Skin epidermis (tissue), 12 donors: ENCODE data around the gene CCDC121.
A peak's percentile ranks its signal among the peaks of the same experiment; 100 is the strongest.

Source experiments
- H3K27ac ChIP-seq, 21 experiments: fragments of 200-600 bp; sonication (generic) in 11 of 21; one replicate each; pipeline ENCODE4 v1.5.0; 2020; ENCODE audit warnings: mild to moderate bottlenecking in 3 of 21, inconsistent platforms in 2 of 21, moderate library complexity in 2 of 21
- H3K4me3 ChIP-seq, 7 experiments: fragments of 200-600 bp; sonication (generic) in 2 of 7; one replicate each; pipeline ENCODE4 v1.5.0; 2020; ENCODE audit warnings: inconsistent platforms in 2 of 7, mild to moderate bottlenecking in 2 of 7, moderate library complexity in 1 of 7

The CCDC121 gene

GRCh38 chr2:27628767-27629709, at the start of gene CCDC121, which contains the start of gene GPN1:
TSS of gene CCDC121 (minus strand) at chr2:27629012. CDS start at chr2:27627799, 1,213 bp downstream.
TSS of gene GPN1 (plus strand) at chr2:27629050. CDS start at chr2:27629059, 9 bp downstream.
- H3K27ac ChIP-seq = peak within 1 kb of the TSS in 20 of 21 experiments; percentile 49 to 94 (median 85)
- H3K4me3 ChIP-seq = peak within 1 kb of the TSS; percentile 59 to 92 (median 70)

- no peak overlapping the region for H3K27ac ChIP-seq
- H3K4me3 ChIP-seq = no peak overlapping the region
Measured at GRCh38 chr2:27672723-27673486, 44.1 kb upstream of the CCDC121 start.

- Histone ChIP-seq H3K27ac (no peak overlapping the region), H3K4me3 (no peak overlapping the region)
Measured at GRCh38 chr2:27671235-27671634, 42.4 kb upstream of the CCDC121 start.

GRCh38 chr2:27667446-27667845, 38.6 kb upstream of the CCDC121 start:
- H3K4me3 ChIP-seq = no peak overlapping the region
- no peak overlapping the region for H3K27ac ChIP-seq

- Histone ChIP-seq H3K27ac (peak overlapping the region in 8 of 21 experiments; percentile 77 to 96 (median 92)), H3K4me3 (peak overlapping the region; percentile 61 to 93 (median 69))
Measured at GRCh38 chr2:27664622-27665363, 36.0 kb upstream of the CCDC121 start.

GRCh38 chr2:27664154-27664574, 35.4 kb upstream of the CCDC121 start:
- H3K4me3 ChIP-seq = peak overlapping the region; percentile 61 to 93 (median 69)
- peak overlapping the region; percentile 23 to 96 (median 89) for H3K27ac ChIP-seq

GRCh38 chr2:27663285-27664153, 34.7 kb upstream of the CCDC121 start, which contains the start of the genes SLC4A1AP and SUPT7L:
TSS of gene SLC4A1AP (plus strand) at chr2:27663889. CDS start at chr2:27663915, 26 bp downstream.
TSS of gene SUPT7L (minus strand) at chr2:27663614. CDS start at chr2:27662192, 1,422 bp downstream.
- H3K4me3 ChIP-seq = peak within 1 kb of the TSS; percentile 61 to 93 (median 69)
- H3K27ac ChIP-seq = peak within 1 kb of the TSS; percentile 23 to 96 (median 89)

GRCh38 chr2:27661371-27661770, 32.6 kb upstream of the CCDC121 start:
- no peak overlapping the region for H3K4me3 ChIP-seq
- no peak overlapping the region for H3K27ac ChIP-seq

- H3K27ac ChIP-seq = no peak overlapping the region
- H3K4me3 ChIP-seq = no peak overlapping the region
Measured at GRCh38 chr2:27655155-27655951, 26.5 kb upstream of the CCDC121 start.

GRCh38 chr2:27653397-27653796, 24.6 kb upstream of the CCDC121 start:
- Histone ChIP-seq H3K4me3 (no peak overlapping the region), H3K27ac (no peak overlapping the region)

- no peak overlapping the region for H3K27ac ChIP-seq
Measured at GRCh38 chr2:27652790-27653189, 24.0 kb upstream of the CCDC121 start.

GRCh38 chr2:27652341-27652740, 23.5 kb upstream of the CCDC121 start:
- no peak overlapping the region for H3K27ac ChIP-seq
- no peak overlapping the region for H3K4me3 ChIP-seq

More at GRCh38 chr2:27652790-27653189, 24.0 kb upstream of the CCDC121 start:
- no peak overlapping the region for H3K4me3 ChIP-seq

- Histone ChIP-seq H3K27ac (no peak overlapping the region), H3K4me3 (no peak overlapping the region)
Measured at GRCh38 chr2:27651056-27651455, 22.2 kb upstream of the CCDC121 start.

- Histone ChIP-seq H3K27ac (no peak overlapping the region), H3K4me3 (no peak overlapping the region)
Measured at GRCh38 chr2:27647737-27648136, 18.9 kb upstream of the CCDC121 start.

- no peak overlapping the region for H3K4me3 ChIP-seq
- H3K27ac ChIP-seq = no peak overlapping the region
Measured at GRCh38 chr2:27647289-27647688, 18.5 kb upstream of the CCDC121 start.

GRCh38 chr2:27645197-27645596, 16.4 kb upstream of the CCDC121 start:
- Histone ChIP-seq H3K27ac (no peak overlapping the region), H3K4me3 (no peak overlapping the region)

GRCh38 chr2:27640722-27641245, 12.0 kb upstream of the CCDC121 start:
- H3K27ac ChIP-seq = no peak overlapping the region
- H3K4me3 ChIP-seq = no peak overlapping the region
